ENCODE measurements around the gene LRCOL1. TPM values are rescaled to one million over a fixed set of nuclear protein-coding genes. Genes with fewer than 3 reads are reported as not detected.

Gene LRCOL1
- total and polyA plus RNA-seq, 12 donors: 0.22 to 1.4 (median 1.2) TPM; not detected in 5

DNA sequence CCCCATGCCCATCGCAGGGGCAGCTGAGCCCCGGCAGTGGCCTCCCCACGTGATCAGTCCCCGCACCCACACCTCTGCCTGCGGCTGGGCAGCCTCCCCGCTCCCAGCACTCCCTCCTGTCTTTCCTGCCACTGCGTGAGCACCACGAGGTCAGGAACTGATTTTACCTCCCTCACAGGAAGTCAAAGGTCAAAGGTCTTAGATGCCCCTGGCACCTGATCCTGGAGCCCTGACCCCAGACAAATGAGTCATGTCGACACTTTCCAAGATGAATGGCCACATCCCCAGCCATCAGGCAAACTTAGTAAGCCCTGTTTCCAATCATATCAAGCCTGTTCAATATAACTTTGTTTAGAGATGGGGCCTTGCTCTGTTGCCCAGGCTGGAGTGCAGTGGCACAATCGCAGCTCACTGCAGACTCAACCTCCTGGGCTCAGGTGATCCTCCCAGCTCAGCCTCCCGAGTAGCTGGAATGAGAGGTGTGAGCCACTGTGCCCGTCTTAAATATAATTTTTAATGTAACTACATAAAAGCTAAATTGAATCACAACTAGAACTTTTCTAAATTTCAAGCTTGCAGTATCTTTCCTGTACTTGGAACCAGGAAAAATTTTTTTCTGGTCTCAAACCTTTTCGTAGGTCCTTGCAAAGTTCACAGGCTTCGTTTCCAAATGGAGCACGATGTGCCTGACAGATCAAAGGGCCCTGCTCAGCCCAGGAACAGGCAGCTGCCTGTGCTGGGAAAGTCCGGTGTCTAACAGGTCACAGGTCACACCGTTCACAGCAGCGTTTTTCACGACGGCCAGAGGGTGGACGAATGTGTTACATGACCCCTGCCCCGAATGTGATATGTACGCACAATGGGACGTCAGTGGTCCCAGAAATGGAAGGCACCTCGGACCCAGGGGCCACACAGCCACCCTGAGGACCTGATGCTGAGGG lies 1.9 kb downstream of the LRCOL1 start:
- H3K9me3 ChIP-seq (replicated peaks in 1 of 3): no peaks in the 10 kb centered on the region
- peaks cover 35% of the 10 kb centered on the region for H3K27me3 ChIP-seq
- no peak overlapping the region for H3K4me3 ChIP-seq
- intact Hi-C loops (cut with DNase I): no loop called here
- DNase-seq: no peak
- 44 to 58% (median 53%) methylated on average over 13 to 25 of the region's 25 CpGs for WGBS, 4 donors
- H3K27ac ChIP-seq: no peak overlapping the region
- H3K4me1 ChIP-seq (replicated peaks in 1 of 2): no peaks in the 10 kb centered on the region
- no peaks in the 10 kb centered on the region for H3K36me3 ChIP-seq (replicated peaks in 1 of 2)
- TF ChIP-seq, protein P1, sequence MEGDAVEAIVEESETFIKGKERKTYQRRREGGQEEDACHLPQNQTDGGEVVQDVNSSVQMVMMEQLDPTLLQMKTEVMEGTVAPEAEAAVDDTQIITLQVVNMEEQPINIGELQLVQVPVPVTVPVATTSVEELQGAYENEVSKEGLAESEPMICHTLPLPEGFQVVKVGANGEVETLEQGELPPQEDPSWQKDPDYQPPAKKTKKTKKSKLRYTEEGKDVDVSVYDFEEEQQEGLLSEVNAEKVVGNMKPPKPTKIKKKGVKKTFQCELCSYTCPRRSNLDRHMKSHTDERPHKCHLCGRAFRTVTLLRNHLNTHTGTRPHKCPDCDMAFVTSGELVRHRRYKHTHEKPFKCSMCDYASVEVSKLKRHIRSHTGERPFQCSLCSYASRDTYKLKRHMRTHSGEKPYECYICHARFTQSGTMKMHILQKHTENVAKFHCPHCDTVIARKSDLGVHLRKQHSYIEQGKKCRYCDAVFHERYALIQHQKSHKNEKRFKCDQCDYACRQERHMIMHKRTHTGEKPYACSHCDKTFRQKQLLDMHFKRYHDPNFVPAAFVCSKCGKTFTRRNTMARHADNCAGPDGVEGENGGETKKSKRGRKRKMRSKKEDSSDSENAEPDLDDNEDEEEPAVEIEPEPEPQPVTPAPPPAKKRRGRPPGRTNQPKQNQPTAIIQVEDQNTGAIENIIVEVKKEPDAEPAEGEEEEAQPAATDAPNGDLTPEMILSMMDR (IDR thresholded peaks at IDR 0.05): no peak
- TF ChIP-seq POLR2A (IDR thresholded peaks at IDR 0.05): no peak

DNA sequence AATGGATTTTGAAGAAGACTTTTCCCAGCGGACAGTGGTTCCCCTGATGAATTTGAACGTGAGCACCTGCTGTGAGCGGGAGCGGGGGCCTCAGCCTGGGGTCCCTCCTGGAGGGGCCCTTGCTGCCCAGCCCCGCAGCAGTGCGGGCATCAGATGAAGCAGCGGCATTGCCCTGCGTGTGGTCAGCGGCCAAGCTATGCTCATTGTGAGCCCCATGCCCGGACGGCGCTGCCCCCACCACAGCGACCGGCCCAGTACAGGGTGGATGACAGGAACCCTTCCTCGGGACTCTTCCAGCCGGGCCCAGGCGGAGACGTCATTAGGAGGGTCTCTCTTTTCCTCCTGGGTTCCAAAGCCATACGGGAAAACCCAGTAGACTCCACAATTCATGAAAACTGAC lies 3.5 kb downstream of the LRCOL1 start:
- H3K9me3 ChIP-seq (replicated peaks in 1 of 3): no peaks in the 10 kb centered on the region
- 68 to 74% (median 72%) methylated on average over 16 to 19 of the region's 19 CpGs for WGBS, 4 donors
- DNase-seq: no peak
- TF ChIP-seq, protein P1 (IDR thresholded peaks at IDR 0.05): no peak
- no peak for TF ChIP-seq POLR2A (IDR thresholded peaks at IDR 0.05)
- H3K27me3 ChIP-seq: peaks cover 42% of the 10 kb centered on the region
- intact Hi-C loops (cut with DNase I): no loop called here
- H3K36me3 ChIP-seq (replicated peaks in 1 of 2): no peaks in the 10 kb centered on the region
- no peak overlapping the region for H3K27ac ChIP-seq
- no peak overlapping the region for H3K4me3 ChIP-seq
- H3K4me1 ChIP-seq (replicated peaks in 1 of 2): no peaks in the 10 kb centered on the region

DNA sequence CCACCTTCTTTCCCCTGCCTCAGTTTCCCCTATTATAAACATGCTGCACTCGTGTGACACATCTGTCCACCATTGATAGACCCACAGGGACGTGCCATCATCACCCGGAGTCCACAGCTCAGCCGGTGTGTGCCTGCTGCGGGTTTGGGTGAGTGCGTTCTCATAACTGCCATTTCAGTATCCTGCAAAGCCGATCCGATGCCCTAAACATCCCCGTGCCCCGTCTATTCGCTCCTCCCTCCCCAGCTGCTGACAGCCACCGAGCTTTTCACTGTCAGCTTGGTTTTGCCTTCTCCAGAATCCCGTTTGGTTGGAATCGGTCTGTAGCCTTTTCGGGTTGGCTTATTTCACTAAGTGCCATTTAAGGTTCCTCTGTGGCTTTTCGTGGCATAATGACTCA lies 3.9 kb downstream of the LRCOL1 start:
- no peak for DNase-seq
- TF ChIP-seq, protein P1 (IDR thresholded peaks at IDR 0.05): no peak
- TF ChIP-seq POLR2A (IDR thresholded peaks at IDR 0.05): no peak
- intact Hi-C loops (cut with DNase I): no loop called here
- H3K36me3 ChIP-seq (replicated peaks in 1 of 2): no peaks in the 10 kb centered on the region
- peaks cover 42% of the 10 kb centered on the region for H3K27me3 ChIP-seq
- WGBS, 4 donors: 56 to 61% (median 59%) methylated on average over 16 of the region's 16 CpGs
- no peak overlapping the region for H3K27ac ChIP-seq
- no peaks in the 10 kb centered on the region for H3K9me3 ChIP-seq (replicated peaks in 1 of 3)
- H3K4me3 ChIP-seq: no peak overlapping the region
- no peaks in the 10 kb centered on the region for H3K4me1 ChIP-seq (replicated peaks in 1 of 2)

DNA sequence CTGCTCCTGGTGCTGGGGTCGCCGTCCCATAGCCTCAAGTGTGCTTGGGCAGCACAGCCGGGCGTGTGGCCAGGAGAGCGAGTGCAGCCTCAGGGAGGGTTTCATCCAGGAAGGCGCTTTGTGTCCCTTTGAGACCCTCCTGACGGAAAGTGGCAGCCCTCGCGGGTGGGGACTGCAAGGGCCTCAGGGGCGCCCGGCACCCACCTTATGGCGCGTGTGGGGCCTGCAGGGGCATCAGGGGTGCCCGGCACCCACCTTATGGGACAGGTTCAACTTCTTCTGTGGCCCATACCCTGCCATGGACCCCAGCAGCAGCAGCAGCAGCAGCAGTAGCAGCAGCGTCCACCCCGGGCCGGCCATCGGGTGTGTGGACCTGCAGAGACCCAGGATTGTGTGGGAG lies 4.5 kb downstream of the LRCOL1 start:
- Histone ChIP-seq H3K4me3 (no peak overlapping the region), H3K27me3 (peaks cover 45% of the 10 kb centered on the region), H3K9me3 (replicated peaks in 1 of 3) (no peaks in the 10 kb centered on the region), H3K4me1 (replicated peaks in 1 of 2) (peaks cover 0 to 2% of the 10 kb centered on the region in 2 donors), H3K36me3 (replicated peaks in 1 of 2) (no peaks in the 10 kb centered on the region), H3K27ac (no peak overlapping the region)
- intact Hi-C loops (cut with DNase I): no loop called here
- DNase-seq: no peak
- no peak for TF ChIP-seq POLR2A (IDR thresholded peaks at IDR 0.05)
- TF ChIP-seq, protein P1 (IDR thresholded peaks at IDR 0.05): no peak
- WGBS, 4 donors: 60 to 86% (median 77%) methylated on average over 6 to 18 of the region's 18 CpGs

Data from adrenal gland (tissue), 12 donors.